HG03521 (cell line): ENCODE data around the gene KIF2A.
A peak's percentile ranks its signal among the peaks of the same experiment; 100 is the strongest.

Experiments
- ATAC-seq: cut with Tn5 transposase; IDR thresholded peaks from one replicate; pipeline ENCODE4 v1.9.1; 2021; ENCODE audit warnings: mild to moderate bottlenecking, moderate library complexity; ENCODE audit not compliant: unreplicated experiment

Gene KIF2A

GRCh38 chr5:62374090-62374489 lies 68.1 kb downstream of the KIF2A start:
- ATAC-seq = no peak

- ATAC-seq = no peak
Observed at GRCh38 chr5:62375627-62376026, 69.6 kb downstream of the KIF2A start.

DNA sequence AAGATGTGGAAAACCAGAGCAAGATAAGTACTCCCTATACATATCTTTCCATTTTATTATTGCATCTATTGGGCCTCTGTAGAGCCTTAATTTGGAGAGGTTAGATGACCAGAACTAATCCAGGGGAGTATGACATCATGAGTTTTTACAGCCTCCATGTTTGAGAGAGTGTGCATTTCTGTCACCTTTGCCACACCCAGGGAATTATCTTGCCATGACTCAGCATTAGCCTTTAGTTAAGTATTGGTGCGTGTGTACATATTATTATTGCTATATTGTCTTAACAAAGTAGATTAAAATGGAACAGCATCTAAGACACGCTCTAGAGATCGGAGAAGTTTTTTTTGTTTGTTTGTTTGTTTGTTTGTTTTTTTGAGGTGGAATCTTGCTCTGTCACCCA lies 70.1 kb downstream of the KIF2A start:
- no peak for ATAC-seq

DNA sequence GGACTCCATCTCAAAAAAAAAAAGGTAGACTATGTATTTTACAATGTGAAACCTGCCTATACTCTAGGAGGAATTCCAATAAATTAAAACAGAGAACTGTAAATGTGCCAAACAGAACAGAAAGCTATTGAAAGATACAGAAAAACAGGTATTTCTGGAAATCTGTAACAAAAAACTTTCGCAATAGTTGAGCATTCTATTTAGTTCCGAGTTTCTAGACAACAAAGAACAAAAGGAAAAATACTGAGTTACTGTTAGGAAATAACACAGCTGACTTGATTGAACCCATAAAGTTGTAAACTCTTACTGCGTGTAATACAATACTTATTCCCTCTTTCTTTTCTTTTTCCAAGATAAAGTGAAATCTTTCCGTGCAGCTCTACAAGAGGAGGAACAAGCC lies 79.1 kb downstream of the KIF2A start:
- no peak for ATAC-seq

- ATAC-seq = no peak
Observed at GRCh38 chr5:62385816-62386400, 79.9 kb downstream of the KIF2A start.

DNA sequence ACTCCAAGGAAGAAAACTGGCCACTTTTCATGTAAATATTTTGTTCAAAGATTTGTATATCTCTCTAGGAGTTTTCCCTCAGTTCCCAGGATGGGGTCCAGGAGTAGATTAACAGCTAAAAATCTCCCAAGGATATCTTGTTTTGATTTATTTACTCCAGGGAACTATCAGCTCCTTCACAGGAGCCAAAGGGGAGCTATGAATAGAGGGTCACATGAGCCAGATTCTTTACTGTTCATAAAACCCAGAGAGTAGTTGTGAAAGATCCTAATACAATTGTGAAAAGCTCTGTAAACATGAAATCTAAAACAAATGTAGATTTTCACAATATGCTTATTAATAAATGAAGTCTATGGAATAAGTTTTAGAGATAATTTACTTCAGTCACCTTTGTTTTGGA lies 80.8 kb downstream of the KIF2A start:
- ATAC-seq = no peak

DNA sequence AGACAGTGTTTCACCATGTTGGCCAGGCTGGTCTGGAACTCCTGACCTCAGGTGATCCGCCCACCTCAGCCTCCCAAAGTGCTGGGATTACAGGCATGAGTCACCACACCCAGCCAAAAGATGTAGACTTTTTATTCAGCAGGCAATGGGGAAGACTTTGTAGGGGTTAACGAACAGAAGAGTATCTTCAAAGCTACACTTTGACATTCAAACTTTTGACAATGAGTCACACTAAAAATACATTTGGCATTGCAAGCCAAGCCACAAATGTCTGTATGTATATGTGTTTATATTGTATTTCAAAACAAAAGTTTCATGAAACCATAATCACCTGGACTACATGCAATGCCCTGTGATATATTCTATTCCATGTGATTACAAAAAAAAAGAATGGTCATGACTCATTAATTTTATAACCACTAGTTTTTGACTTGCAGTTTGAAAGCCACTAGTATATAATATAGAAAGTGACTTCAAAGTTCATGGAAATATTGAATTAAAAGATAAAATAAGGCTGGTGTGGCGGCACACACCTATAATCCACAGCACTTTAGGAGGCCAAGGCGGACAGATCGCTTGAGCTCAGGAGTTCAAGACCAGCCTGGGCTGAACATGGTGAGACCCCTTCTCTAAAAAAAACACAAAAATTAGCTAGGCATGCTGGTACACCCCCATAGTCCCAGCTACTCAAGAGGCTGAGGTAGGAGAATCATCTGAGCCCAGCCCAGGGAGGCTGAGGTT lies 89.4 kb downstream of the KIF2A start:
- no peak for ATAC-seq

DNA sequence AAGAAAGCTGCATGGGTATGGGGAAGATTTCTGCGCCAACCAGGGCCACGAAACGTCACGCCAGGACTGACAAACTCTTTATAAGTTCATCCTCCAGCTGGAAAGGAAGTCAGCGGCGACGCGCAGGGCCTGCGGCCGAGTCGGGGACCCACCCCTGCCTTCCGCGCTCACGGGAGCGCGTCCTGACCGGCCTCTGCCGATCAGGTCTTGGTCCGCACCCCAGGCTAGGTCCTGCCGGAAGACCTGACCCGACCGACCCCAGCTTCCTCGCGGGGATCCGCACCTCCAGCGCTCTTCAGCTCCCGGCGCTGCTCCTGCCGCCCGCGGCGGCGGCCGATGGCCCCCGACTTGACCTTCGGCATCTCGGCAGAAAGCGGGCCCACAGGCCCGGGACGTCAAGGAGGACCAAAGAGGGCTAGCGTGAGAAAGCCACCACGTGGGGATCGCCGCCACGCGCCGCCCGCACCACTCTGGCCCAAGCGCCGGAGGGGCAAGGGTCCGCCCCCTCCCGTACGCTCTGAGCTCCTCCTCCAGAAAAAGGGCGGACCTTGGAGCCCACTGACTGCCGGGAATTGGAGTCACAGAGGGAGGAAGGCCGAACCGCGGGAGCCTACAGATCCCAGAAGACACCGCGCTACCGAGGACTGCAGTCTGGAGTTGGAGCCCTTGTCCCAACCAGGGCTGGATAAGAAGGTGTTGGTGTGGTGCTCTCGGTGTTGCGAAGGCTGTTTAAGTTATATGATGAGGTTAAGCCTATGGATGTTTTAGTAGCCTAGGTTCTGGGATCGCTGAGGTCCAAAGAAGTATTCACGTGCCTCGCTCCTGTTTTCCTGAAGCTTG lies 97.6 kb downstream of the KIF2A start, which contains the start of gene DIMT1:
TSS of gene DIMT1 (minus strand) at position 495 of the 840 bp plus-strand sequence. CDS start at position 362, 133 bp downstream.
- peak; percentile 97 for ATAC-seq

- peak; percentile 97 for ATAC-seq
Observed at GRCh38 chr5:62412549-62413329, 106.7 kb downstream of the KIF2A start, which contains the start of gene IPO11. Gene IPO11 (plus strand): TSS chr5:62412763. CDS start chr5:62437280, 24,517 bp downstream.

- no peak for ATAC-seq
Observed at GRCh38 chr5:62413711-62414110, 107.7 kb downstream of the KIF2A start.

DNA sequence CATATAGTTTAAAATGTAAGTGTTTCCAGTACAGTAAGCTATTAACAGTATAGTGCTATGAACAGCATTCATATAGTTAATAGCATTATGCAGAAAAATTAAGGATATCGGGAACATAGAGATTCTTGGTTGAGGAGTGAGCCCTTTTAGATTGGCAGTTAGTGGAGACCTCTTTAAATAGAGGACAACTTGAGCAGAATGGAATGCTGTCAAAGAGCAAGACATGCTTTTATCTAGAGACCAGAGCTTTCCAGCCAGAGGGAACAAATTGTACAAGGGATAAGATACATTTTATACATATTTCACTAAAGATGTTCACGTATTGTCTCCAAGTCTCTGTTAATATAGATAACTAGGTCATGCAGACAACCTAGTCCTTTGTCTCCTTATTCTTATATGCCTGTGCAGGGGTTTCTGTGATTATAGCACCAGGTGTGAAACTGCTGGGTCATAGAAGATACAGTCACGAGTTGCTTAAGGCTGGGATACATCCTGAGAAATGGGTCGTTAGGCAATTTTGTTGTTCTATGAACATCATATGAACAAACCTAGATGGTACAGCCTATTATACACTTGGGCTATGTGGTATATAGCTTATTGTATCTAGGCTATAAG lies 112.6 kb downstream of the KIF2A start:
- no peak for ATAC-seq

GRCh38 chr5:62419609-62420008 lies 113.6 kb downstream of the KIF2A start:
- ATAC-seq = no peak

DNA sequence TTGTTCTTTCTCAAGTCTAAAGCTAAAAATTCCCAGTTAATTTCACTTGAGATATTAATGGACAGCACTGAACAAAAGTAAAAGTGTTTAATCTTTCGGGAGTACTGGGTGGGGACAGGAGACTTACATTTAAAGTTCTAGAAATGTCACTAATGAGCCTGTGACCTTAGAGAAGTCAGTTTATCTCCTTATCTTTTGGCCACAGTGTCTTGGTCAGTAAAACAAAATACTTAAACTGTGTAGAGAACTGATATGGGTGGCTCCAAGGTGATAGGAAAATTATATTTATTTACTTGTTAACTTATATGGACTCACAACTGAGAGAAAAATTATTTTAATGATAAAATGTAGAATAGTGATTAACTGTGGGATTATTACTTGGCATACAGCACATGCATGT lies 115.4 kb downstream of the KIF2A start:
- ATAC-seq = no peak

DNA sequence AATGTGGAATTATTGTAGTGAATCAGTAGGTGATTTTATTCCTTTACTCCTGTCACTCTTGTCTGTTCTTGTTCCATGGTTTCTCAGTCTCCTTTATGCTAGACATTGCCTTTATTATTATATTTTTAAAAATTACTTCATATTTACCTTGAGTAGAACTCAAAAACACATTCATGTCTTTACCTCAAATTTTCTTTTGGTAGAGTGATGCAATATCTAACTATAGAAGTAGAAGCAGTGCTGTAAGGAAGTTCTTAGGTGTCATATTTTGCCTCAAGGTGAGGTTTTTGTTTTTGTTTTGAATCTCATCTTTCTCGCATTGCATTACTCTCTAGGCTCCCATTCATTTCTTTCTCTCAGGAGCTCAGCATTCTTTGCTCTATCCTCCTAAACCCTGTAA lies 118.8 kb downstream of the KIF2A start:
- no peak for ATAC-seq

- ATAC-seq = no peak
Observed at GRCh38 chr5:62431735-62432620, 126.0 kb downstream of the KIF2A start.

DNA sequence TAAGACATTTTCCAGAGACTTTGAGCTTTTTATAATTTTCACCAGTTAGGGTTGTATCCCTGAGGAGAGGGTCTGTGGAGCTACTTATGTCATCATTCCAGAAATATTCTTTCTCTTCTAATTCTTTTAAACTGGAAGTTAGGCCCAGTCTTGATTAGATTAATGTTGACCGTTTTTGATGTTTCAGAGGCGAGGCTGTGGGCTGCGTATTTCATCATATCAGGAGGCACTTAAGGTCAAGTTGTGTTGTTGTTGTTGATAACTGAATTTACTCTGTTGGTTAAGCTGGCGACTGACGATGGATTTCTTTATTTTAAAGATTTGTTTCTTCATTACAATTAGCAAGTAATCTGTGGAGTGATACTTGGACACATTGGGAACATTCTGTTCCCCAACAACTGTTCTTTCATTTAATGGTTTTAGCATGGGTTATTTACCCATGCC lies 126.6 kb downstream of the KIF2A start:
- no peak for ATAC-seq
